NCI-H82 treated with DMSO at 0.1 percent for 48 hours (cell line): ENCODE results near the gene KLHDC4.

Experiments
- DNase-seq: peaks from one replicate; lab custom pipeline; 2025; ENCODE audit not compliant: unreplicated experiment; lab: John Stamatoyannopoulos, UW

KLHDC4 gene

DNA sequence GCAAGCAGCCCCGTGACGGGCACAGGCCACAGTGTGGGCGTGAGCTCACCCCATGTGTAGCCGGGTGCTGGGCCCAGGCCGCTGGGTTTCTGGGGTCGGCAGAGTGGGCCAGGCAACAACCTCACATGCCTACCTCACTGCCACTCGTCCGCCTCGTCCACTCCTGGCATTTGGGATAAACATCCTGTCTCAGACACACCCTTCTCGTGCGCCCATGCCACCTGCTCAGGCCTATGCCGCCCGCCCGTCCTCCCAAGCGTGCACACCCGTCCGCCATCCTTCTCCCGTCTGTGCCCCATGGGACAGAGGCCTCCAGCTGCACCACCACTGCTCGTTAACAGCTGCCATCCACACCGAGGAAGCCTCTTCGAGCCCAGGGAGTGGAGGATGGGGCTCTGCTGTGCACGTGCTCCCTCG lies 64.3 kb downstream of the KLHDC4 start:
- DNase-seq, result no peak

DNA sequence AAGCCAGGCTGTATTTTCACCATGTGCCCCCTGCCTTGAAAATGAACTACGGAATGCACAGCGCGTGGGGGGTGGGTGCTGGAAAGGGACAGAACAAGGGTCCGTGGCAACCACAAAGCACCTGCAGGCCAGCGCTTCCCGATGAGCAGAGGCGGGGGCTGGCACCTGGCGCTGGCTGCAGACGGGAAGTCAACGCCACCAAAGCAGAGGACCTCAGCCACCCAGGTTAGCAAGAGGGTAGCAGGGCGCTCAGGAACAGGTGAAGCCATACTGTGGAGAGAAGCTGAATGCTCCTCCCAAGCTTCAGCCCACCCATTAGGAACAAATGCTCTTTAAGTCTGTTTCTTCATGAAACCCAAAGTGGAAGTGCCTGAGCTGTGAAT lies 64.7 kb downstream of the KLHDC4 start:
- DNase-seq, result no peak

- no peak for DNase-seq
Observed at GRCh38 chr16:87700406-87701077, 65.2 kb downstream of the KLHDC4 start.

- no peak for DNase-seq
Observed at GRCh38 chr16:87698676-87699199, 67.0 kb downstream of the KLHDC4 start.

- DNase-seq, result no peak
Observed at GRCh38 chr16:87698241-87698640, 67.5 kb downstream of the KLHDC4 start.

DNA sequence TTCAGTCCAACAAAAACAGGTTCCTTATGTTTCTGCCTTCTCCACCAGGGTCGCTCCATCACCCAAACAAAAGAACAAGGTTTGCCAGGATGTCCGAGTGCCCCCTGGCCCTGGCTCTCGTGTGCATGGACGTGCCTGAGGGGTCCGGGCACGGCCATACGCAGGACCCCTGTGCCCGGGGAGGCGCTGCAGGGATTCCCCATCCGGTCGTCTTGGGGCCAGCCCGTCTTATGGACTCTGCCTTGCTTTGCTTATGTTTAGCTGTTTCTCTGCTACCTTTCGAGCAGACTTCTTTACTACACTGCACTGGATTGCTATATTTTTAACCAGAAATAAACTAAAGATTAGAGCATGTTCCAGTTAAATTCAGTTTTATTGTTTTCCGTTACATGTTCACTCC lies 68.0 kb downstream of the KLHDC4 start:
- DNase-seq, result no peak

DNA sequence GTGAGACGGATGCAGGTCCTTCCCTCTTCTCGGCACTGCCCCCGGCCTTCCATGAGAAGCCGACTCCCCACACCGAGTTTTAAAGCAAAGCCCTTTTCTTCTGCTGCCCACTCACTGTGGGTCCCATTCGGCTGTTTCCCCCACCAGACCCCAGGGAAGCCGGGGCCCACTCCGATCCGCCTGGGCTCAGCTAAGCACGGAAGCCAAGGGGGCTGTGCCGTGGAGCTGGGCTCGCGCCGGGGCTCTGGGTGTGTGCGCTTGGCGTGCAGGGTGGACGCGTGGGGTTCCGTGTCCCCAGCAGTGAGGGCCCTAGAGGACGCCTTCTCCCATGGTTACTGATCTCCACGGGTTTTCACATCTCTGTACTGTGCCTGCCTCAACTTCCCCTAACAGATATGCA lies 68.5 kb downstream of the KLHDC4 start:
- no peak for DNase-seq

DNA sequence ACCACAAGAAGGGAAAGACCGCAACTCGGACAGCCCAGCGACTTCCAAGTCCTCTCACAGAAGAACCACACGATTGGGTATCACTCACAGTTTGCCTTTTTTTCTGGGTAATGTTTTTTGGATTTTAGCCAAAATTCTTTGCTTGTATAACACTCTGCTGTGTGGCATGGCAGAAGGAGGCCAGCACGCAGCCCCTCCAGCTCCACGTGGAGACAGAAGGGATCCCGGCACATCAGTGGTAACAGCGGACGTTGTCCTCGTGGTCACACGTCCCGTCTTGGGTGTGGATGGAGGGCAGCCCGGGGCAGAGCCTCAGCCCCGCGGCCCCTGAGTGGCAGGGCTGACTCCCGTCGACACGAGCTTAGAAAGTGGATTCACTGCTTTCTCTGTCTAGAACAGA lies 69.1 kb downstream of the KLHDC4 start:
- no peak for DNase-seq

GRCh38 chr16:87695534-87695933 lies 70.3 kb downstream of the KLHDC4 start:
- DNase-seq, result no peak

GRCh38 chr16:87694441-87695125 lies 71.2 kb downstream of the KLHDC4 start:
- no peak for DNase-seq

- no peak for DNase-seq
Observed at GRCh38 chr16:87693827-87694226, 72.0 kb downstream of the KLHDC4 start.

GRCh38 chr16:87692756-87693155 lies 73.0 kb downstream of the KLHDC4 start:
- no peak for DNase-seq

DNA sequence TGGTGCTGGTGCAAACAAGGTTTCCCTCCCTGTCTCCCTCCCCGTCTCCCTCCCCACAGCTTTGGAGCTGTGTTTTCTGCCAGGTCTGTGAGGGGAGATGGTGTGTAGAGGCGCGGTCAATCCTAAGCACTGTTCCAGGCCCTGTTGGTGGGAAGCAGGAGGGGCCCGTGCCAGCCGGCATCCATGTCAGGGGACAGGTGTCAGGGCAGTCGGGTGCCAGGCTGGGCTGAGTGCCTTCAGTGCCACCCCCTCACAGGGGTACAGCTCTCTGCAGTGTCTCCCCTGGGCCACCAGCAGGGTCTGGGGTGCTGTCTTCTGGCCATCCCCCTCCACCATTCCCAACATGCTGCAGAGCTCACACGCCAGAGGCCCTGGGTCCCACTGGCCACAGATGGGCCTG lies 73.6 kb downstream of the KLHDC4 start:
- no peak for DNase-seq

GRCh38 chr16:87691686-87692079 lies 74.1 kb downstream of the KLHDC4 start:
- DNase-seq, result no peak

- no peak for DNase-seq
Observed at GRCh38 chr16:87690911-87691685, 74.7 kb downstream of the KLHDC4 start.

DNA sequence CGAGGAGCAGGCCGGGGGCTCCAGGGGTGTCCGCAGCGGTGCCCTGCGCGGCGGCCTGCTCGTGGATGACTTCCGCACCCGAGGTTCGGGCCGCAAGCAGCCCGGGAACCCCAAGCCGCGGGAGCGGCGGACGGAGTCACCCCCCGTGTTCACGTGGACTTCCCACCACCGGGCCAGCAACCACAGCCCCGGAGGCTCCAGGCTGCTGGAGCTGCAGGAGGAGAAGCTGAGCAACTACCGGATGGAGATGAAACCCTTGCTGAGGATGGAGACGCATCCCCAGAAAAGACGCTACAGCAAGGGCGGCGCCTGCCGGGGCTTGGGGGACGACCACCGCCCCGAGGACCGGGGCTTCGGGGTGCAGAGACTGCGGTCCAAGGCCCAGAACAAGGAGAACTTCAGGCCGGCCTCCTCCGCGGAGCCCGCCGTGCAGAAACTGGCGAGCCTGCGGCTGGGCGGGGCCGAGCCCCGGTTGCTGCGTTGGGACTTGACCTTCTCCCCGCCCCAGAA lies 75.8 kb downstream of the KLHDC4 start:
- no peak for DNase-seq

DNA sequence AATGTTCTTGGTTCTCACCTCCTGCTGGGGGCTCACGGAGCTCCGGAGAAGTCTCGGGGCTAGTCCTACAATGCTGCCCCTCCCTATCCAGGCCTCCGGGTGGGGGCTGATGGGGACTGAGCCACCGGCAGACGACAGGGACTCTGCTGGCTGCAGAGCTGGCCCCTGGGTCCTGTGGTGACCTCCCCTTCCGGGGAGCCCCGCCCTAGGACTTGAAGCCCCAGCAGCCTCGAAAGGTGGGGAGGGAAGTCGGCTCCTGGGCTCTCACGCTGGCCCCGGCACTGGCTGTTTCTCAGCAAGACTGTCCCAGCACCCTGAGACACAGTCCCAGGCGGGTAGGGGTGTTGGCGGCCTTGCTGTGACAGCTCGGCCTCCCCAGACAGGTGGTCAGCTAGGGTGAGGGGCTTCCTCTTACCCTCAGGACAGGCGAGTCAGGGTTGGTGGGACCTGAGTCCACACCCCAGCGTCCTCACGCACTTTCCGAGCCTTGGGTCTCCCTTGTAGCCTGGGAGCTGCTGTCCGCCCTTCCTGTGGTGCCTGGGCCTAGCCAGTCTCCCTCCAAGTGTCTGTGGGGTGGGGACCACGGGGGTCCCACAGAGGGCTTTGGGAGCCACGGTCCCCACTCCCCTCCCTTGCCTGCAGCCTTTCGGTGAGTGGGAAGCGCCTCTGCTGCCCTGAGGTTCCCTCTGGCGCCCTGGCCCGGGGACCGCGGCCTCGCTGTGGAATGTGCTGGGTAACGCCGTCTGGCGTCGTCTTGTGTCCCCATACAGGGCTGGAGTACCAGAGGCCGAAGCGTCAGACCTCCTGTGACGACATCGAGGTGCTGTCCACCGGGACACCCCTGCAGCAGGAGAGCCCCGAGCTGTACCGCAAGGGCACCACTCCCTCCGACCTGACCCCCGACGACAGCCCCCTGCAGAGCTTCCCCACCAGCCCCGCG lies 76.6 kb downstream of the KLHDC4 start:
- DNase-seq, result no peak

DNA sequence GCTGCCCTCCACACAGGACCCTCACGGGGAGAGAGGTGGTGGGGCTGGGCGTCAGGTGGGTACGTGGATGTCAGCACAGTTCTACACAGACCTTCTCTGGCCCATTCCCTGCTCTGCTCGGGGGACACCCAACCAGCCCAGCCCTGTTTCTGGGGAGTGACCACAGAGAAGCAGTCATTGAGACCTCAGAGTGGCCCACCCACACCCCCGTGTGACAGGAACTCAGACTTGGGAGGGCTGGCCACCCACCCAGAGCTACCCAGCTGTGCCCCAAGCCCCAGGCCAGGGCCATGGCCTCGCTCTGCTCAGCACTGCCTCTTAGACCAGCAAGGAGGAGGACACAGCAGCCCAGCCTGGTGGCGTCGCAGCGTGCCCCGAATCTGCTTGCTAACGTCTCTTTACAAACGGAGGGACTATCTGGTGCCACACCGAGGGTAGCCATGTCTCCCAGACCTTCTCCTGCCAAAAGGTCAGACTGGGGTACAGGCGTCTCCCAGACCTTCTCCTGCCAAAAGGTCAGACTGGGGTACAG lies 77.7 kb downstream of the KLHDC4 start:
- DNase-seq, result no peak

DNA sequence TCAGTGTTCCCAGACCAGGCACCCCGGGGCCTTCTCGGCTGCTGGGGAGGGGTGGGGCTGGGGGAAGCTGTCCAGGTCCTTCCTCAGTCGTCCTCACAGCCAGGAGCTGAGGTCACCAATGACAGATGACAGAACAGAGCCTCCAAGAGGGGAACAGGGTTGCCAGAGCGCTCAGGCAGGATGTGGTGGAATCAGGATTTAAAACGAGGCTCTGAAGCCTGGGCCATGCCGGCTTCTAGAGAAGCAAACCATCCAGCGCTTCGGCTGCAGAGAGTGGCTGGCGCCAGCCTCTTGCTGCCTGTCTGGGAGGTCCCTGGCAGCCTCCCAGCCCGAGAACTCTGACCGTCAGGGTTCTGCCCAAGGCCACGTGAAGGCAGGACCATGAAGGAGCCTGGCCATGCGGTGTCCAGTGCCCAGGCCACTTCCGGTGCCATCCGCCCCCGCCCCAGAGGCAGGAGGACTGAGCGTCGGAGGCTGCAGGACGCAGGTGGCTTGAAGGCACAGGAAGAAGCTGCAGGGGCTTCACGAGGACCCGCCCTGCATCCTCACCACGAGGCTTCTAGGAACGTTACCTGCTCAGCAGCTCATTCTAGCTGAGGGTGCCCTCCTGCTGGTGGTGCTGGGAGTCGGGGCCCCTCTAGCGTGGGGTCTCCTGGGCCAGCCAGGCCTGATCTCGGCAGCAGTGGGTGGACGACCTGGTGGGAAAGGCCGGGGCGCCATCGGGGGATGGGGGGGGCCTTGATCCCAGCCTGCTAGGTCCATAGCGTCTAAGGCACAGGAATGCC lies 78.5 kb downstream of the KLHDC4 start:
- DNase-seq, result no peak

DNA sequence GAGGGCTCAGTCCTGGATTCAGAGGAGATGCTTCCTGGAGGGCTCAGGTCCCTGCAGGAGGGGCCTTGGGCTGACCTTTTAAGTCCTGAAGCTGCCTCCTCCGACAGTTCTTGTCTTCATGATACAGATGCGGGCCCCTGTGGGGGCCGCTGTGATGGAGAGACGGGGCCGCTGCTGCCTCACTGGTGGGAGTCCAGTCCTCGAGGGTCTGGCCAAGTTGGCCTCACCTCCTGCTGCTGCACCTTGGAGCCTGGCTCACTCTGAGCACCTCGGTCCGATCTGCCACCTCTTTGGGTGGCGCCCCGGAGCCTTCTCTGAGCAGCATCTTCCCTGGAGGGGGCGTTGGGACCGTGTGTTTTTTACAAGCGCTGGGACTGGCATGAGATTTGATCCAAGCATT lies 79.1 kb downstream of the KLHDC4 start:
- DNase-seq, result no peak
